Neural crest cell (in vitro differentiated cells): ENCODE data around the gene CELSR3. TPM values are rescaled to one million over a fixed set of nuclear protein-coding genes. Genes with fewer than 3 reads are reported as not detected.

ENCODE experiments used
- DNase-seq: peaks from one replicate; pipeline ENCODE4 v3.0.0; 2021; ENCODE audit warnings: low read depth, mixed read lengths, low spot score
- H3K27ac Mint-ChIP-seq: one replicate; pipeline ENCODE4 v1.8.0; 2021; ENCODE audit warnings: mild to moderate bottlenecking, mixed read lengths; ENCODE audit not compliant: unreplicated experiment
- H3K27me3 Mint-ChIP-seq: 2 replicates; pipeline ENCODE4 v1.8.0; 2021; ENCODE audit warnings: low read depth, mild to moderate bottlenecking, mixed read lengths
- H3K36me3 Mint-ChIP-seq: 2 replicates; pipeline ENCODE4 v1.8.0; 2021; ENCODE audit warnings: low read depth, mild to moderate bottlenecking, mixed read lengths
- H3K4me1 Mint-ChIP-seq: 2 replicates; pipeline ENCODE4 v1.8.0; 2021; ENCODE audit warnings: mixed read lengths
- H3K4me3 Mint-ChIP-seq: one replicate; pipeline ENCODE4 v1.8.0; 2021; ENCODE audit warnings: mild to moderate bottlenecking, mixed read lengths
- H3K9me3 Mint-ChIP-seq: 2 replicates; pipeline ENCODE4 v1.8.0; 2021; ENCODE audit warnings: mixed read lengths
- long read RNA-seq: library from polyadenylated mRNA; unstranded; transcript quantifications from one replicate; pipeline ENCODE4 v2.0.0, GENCODE V29; 2020
- total RNA-seq: library from RNA; stranded (reverse); gene quantifications from 2 replicates; pipeline ENCODE4 v1.2.1, GENCODE V29; 2021
- TF ChIP-seq, protein P1 (sequence below): fragments of 200-600 bp; sonication (generic); conservative IDR thresholded peaks from 2 replicates; pipeline ENCODE4 v1.5.0; 2021; ENCODE audit warnings: antibody characterized with exemption, mild to moderate bottlenecking

Gene CELSR3, protein sequence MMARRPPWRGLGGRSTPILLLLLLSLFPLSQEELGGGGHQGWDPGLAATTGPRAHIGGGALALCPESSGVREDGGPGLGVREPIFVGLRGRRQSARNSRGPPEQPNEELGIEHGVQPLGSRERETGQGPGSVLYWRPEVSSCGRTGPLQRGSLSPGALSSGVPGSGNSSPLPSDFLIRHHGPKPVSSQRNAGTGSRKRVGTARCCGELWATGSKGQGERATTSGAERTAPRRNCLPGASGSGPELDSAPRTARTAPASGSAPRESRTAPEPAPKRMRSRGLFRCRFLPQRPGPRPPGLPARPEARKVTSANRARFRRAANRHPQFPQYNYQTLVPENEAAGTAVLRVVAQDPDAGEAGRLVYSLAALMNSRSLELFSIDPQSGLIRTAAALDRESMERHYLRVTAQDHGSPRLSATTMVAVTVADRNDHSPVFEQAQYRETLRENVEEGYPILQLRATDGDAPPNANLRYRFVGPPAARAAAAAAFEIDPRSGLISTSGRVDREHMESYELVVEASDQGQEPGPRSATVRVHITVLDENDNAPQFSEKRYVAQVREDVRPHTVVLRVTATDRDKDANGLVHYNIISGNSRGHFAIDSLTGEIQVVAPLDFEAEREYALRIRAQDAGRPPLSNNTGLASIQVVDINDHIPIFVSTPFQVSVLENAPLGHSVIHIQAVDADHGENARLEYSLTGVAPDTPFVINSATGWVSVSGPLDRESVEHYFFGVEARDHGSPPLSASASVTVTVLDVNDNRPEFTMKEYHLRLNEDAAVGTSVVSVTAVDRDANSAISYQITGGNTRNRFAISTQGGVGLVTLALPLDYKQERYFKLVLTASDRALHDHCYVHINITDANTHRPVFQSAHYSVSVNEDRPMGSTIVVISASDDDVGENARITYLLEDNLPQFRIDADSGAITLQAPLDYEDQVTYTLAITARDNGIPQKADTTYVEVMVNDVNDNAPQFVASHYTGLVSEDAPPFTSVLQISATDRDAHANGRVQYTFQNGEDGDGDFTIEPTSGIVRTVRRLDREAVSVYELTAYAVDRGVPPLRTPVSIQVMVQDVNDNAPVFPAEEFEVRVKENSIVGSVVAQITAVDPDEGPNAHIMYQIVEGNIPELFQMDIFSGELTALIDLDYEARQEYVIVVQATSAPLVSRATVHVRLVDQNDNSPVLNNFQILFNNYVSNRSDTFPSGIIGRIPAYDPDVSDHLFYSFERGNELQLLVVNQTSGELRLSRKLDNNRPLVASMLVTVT (N-terminal part only)
- total RNA-seq, result 26.5 and 27.2 TPM in 2 replicates
- long read RNA-seq, partial matches to known transcripts, result 0 of 8 reads
- long read RNA-seq, other reads (novel, unspliced or antisense), result 8 of 8 reads

DNA sequence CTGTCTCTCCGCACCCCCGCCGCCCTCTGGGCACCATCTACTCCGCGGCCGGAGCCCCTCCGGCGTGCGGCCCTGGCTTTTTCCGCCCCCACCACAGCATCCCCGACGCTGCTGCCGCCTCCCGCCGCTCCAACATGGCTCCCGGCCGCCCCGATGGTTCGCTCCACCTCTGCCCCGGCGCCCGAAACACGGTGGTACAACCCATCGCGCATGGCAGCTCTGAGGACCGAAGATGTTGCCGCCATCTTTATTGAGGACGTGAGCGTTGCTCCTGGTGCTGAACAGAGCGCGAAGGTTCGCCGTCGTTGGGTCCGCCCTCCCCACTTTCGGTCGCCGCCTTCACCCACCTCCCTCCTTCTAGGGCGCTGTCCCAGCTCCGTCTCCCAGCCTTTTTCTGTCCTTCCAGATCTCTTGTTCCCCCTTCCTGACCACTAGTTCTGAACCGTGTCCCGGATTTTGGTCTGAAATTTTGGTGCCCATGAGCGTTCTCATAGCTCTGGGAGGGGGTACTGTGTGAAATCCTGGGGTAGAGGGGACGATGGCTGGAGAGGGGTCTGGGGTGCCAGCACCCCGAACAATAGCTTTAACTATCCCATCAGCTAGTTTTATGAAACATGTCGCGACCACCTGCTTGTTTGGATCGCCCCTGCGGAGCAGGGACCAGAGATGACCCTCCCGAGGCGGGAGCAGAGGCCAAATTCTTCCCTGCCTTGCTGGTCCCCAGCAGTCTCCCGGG is at the start of gene CELSR3:
Gene CELSR3 (minus strand): TSS at position 134 of the 736 bp plus-strand sequence. CDS start 252 bp downstream, outside the sequence.
- peaks cover 24% of the 10 kb centered on the region for H3K36me3 Mint-ChIP-seq
- peaks cover 26% of the 10 kb centered on the region for H3K4me1 Mint-ChIP-seq
- TF ChIP-seq, protein P1, sequence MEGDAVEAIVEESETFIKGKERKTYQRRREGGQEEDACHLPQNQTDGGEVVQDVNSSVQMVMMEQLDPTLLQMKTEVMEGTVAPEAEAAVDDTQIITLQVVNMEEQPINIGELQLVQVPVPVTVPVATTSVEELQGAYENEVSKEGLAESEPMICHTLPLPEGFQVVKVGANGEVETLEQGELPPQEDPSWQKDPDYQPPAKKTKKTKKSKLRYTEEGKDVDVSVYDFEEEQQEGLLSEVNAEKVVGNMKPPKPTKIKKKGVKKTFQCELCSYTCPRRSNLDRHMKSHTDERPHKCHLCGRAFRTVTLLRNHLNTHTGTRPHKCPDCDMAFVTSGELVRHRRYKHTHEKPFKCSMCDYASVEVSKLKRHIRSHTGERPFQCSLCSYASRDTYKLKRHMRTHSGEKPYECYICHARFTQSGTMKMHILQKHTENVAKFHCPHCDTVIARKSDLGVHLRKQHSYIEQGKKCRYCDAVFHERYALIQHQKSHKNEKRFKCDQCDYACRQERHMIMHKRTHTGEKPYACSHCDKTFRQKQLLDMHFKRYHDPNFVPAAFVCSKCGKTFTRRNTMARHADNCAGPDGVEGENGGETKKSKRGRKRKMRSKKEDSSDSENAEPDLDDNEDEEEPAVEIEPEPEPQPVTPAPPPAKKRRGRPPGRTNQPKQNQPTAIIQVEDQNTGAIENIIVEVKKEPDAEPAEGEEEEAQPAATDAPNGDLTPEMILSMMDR, result no peak
- peak within 1 kb of the TSS; percentile 100 for H3K4me3 Mint-ChIP-seq
- peak within 1 kb of the TSS; percentile 100 for H3K27ac Mint-ChIP-seq
- DNase-seq, result peak; percentile 85
- peaks cover 7% of the 10 kb centered on the region for H3K27me3 Mint-ChIP-seq
- peaks cover 2% of the 10 kb centered on the region for H3K9me3 Mint-ChIP-seq

DNA sequence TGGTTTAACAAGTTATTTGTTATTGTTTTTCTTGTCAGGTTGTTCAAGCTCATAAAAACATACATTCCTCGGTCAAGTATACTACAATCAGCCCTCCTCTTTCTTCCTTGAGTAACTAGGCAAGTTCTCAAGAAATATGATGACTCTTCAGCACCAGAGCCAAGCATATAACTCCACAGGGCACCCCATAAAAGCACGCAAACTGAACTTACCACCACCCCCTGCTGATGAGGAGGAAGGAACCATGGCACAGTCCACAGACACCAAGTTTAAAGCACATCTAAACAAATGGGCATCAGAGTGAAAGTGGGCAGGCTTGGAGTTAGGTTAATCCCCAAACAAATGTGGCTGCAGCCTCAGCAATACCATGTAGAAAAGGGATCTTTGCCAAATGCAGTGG is 49.0 kb upstream of the CELSR3 start:
- H3K4me1 Mint-ChIP-seq, result peaks cover 40% of the 10 kb centered on the region
- peaks cover 14% of the 10 kb centered on the region for H3K36me3 Mint-ChIP-seq
- TF ChIP-seq, protein P1, result no peak
- H3K27ac Mint-ChIP-seq, result no peak overlapping the region
- no peaks in the 10 kb centered on the region for H3K9me3 Mint-ChIP-seq
- H3K4me3 Mint-ChIP-seq, result peak overlapping the region; percentile 52
- no peaks in the 10 kb centered on the region for H3K27me3 Mint-ChIP-seq
- DNase-seq, result no peak

DNA sequence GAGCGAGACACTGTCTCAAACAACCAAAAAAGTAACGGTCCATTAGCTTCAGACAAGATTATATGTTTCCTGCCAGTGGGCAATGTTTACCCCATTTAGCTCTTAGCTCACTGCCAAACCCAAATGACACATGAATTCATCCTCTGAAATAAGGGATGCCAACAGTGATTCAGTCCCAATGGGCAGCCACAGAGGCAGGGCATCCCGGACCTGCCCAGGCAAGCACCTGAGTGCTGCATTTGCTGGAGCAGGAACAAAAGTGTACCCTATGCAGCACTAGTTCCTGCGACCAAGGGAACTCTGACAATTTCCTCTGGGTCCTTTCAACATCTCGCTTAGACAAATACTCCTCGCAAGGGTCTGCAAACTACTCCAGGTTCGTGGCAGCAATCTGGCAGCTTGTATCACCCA is 46.4 kb upstream of the CELSR3 start:
- no peak overlapping the region for H3K4me3 Mint-ChIP-seq

DNA sequence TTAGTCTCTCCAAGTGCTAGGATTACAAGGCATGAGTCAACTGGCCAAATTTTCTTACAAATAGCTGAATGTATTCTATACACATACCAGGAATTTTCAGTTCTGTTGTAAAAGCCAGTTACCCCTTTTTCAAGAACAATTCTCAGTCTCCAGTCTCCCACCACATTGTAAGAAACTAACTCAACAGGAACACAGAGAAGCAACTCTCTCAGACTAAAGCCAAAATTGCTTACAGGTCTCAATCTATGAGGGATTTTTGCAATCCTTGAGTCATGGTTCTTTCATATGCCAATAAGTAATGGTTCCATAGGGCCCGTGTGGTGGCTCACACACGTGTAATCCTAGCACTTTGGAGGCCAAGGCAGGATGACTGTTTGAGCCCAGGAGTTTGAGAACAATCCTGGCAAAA is 45.8 kb upstream of the CELSR3 start:
- Mint-ChIP-seq H3K36me3 (peaks cover 12% of the 10 kb centered on the region), H3K4me3 (no peak overlapping the region), H3K27me3 (no peaks in the 10 kb centered on the region), H3K4me1 (peaks cover 27% of the 10 kb centered on the region), H3K27ac (no peak overlapping the region), H3K9me3 (no peaks in the 10 kb centered on the region)
- TF ChIP-seq, protein P1, result no peak
- DNase-seq, result no peak

More for the DNA sequence above, 46.4 kb upstream of the CELSR3 start:
- DNase-seq, result no peak
- Mint-ChIP-seq H3K27me3 (no peaks in the 10 kb centered on the region), H3K27ac (peak overlapping the region; percentile 57), H3K4me1 (peaks cover 26% of the 10 kb centered on the region), H3K36me3 (peaks cover 12% of the 10 kb centered on the region), H3K9me3 (no peaks in the 10 kb centered on the region)
- TF ChIP-seq, protein P1, result no peak
